NCI-H1092 (cell line): ENCODE measurements around the gene HACE1.
A peak's percentile ranks its signal among the peaks of the same experiment; 100 is the strongest.
"Not testable (repeated sequence)": the region's sequence is repeated elsewhere in the genome, so short reads cannot be mapped to it uniquely, and the experiment has no call there.

ENCODE experiments used
- DNase-seq: peaks from one replicate; lab custom pipeline; 2025; lab: John Stamatoyannopoulos, UW

Gene HACE1

DNA sequence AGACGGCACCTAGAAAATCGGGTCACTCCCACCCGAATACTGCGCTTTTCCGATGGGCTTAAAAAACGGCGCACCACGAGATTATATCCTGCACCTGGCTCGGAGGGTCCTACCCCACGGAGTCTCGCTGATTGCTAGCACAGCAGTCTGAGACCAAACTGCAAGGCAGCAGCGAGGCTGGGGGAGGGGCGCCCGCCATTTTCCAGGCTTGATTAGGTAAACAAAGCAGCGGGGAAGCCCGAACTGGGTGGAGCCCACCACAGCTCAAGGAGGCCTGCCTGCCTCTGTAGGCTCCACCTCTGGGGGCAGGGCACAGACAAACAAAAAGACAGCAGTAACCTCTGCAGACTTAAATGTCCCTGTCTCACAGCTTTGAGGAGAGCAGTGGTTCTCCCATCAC is 122.2 kb downstream of the HACE1 start:
- DNase-seq = not testable (repeated sequence)

DNA sequence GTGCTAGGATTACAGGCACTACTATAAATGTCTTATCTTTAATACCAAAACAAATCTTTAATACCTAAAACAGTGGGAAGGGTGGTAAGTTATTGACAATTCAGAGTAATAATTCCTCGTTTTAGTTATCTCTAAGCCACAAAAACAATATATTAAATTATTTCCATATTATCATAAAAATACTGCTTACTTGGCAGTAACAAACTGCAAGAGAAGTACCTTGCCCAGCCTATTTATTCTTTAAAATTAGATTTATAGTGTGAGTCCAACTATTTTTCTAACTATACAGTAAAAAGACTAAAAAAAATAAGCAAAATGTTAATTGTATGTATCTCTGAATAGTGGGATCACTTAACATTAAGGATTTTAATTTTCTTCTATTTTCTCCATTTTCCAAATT is 123.2 kb downstream of the HACE1 start:
- no peak for DNase-seq

DNA sequence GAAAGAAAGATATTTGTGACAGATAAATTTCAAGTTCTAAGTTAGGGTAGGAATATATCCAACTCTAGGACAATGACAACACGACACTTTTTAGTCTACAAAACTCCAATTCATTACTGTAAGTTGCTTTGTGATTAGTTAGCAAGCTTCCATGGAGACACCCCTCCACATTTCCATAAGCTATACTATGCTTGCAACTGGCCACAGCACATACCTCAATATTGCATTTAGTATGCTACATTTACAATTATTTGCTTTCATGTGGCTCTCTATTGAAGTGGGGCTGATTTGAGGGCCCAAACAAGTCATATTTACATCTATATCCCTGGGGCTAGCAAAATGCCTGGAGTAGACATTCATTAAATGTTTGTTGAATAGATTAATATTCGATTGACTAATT is 129.3 kb downstream of the HACE1 start:
- no peak for DNase-seq

DNA sequence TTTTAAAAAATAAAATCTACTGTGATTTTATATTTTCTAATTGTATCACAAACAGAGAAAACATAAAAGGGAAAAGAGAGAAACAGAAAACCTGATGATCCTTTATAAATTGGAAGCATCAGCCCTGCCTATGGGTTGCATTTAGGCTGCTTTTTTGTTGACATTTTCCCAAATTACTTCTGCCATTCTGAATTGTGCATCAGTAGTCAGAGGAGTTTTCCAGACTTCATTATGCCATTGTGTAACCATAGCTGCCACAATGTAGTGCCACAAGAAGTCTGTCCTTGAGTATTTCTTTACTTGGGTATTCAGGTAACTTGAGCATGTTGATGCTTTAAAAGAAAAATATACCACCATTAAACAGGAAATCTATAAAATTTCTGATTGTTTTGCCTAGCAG is 130.3 kb downstream of the HACE1 start:
- DNase-seq = no peak

DNA sequence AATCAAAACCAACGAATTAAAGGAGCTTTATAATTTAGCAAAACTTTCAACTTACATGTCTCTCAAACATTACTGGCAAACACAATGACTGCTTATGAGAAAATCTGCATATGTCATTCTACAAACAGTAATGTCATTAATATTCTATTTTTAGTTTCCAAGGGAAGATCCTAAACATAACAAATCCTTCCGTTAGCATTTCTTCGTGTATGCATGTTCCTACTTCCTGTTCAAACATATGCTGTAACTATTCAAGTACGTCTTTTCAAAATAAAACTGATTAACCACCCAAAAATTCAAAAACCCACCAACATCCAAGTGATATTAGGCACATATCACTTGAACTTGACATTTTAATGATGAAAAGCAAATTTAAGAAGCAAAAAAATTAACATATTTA is 131.3 kb downstream of the HACE1 start:
- DNase-seq = no peak

DNA sequence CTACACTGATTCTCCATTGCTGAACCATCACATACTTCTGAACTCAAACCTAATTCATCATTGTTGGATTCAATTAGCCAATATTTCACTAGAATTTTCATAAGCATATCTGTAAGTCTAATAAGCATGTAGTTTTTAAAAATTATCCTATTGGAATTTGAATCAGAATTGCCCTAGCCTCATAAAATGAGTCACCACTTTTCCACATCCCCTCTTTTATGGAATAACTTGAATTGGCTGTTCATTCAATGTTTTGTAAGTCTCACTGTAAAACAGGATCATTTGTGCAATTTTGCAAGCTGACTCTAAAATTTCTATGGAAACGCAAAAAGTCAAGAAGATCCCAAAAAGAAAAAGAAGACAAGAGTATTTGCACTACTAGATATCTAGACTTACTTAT is 141.0 kb downstream of the HACE1 start:
- no peak for DNase-seq

DNA sequence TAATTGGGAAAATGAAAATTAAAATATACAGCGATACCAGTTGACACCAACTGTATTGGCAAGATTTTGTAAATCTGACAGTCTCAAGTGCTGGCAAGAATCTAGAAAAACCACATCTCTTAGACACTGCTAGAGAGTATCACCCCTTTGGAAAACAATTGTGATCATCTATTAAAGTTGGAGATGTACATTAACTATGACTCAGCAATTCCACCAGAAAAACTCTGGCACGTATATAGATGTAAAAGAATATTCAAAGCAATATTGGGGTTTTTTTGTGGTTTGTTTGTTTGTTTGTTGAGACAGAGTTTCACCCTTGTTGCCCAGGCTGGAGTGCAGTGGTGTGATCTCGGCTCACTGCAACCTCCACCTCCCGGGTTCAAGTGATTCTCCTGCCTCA is 142.9 kb downstream of the HACE1 start:
- DNase-seq = no peak

DNA sequence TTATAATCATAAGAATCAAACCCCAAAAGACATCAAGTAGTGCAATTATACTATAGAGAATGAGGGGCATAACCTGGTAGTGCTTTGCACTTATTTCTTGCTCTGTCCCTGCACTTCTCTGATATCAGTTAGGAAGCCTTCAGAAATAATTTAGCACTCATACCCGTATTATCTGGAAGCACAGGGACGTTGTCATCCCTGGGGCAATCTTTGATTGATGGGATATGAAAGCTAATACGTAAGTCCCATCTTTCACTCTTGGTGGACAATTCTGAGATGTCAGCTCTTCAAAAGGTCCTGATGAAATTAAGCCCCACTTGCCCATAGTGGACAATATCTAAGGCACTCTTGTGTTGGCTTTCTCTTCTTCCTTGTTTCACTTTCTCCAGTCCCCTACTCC is 144.9 kb downstream of the HACE1 start:
- DNase-seq = no peak

DNA sequence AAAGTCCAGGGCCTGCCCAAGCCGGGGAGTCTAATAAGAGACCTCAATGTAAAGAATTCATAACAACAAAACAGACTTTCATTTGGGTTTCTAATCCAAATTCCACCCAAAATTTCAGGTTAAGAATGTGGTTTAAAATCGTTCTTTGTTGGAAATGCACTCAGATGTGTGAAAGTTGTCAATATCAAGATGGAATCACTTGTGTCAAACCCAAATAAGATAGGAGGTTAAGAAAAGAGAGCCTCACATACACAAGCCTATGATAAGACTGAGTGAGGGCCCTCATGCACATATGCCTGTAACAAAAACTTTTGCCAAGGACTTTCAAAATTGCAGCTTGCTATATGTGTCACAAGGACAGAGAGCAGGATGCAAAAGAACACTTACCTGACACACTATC is 145.7 kb downstream of the HACE1 start:
- no peak for DNase-seq

DNA sequence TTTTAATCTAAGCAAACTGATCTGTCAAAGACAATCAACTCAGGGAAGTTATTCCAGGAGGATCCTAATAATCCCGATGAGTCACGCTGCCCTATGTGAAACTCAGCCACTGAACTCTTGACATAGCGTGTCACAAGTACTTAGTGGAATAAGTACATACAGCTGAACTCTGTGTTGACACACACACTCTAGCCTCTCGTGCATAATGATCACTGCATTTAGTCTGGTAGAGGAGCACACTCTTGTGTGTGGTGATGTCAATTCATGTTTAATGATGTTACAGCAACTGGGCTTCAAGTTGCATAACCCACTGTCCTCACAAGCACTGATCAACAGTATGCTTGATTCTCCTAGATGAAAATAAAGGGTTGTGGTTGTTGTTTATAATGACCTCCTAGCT is 148.3 kb downstream of the HACE1 start:
- peak; percentile 67 for DNase-seq

DNA sequence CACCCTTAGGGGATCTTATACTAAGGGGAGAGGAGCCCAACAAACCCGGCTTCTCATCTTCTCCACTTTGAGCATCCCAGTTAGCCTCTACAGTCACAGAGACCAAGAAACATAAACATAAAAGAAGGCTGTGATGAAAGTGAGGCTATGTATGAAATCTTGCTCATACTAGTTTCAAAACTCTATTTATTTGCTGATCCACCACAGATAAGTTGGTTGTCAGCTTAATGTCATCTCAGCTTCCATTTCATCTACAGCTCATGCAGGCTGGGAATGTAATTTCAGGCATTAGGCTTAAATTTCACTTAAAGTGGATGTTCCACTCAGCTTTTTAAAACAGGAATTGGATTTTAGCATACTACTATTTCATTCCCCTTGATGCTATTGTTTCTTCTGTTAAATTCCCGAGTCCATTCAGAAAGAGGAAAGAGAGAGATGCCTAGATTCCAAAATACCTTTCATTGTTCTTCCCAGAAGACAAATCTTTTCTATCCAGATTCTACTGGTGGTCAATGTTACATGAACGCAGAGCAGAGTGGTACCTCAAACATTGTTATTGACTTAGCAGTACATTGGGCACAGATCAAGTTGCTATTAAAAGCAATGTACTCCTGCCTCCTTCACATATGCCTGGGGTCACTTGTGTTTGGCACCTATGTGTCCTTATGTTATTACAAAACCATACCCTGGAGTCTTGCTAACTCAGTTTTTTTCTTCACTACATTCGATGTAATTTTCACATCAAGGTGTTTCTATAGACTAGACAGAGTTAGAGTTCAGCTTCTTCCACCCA is 149.0 kb downstream of the HACE1 start:
- DNase-seq = peak; percentile 3

DNA sequence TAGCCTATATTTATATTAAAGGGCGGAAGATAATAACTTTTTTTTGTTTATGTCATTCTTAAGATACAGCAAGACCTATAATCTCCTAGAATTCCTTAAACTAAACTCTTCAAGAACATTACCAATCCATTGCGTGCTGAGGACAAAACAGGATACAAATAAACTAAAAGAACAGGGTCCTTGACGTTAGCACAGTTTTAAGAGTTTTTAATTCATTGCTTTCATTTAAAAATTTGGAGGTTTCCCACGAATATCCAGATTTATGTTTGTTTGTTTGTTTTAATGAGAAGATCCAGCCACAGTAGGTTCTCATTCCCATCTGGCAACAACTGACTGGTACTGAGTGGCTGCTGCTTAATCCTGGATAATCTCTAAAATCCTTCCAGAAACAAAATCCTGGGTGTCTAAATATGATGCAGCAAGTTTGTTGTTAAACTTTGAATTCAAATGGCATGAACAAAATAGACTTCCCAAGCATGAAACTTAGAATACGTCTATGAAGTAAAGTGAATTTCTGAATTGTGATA is 153.7 kb downstream of the HACE1 start:
- no peak for DNase-seq

DNA sequence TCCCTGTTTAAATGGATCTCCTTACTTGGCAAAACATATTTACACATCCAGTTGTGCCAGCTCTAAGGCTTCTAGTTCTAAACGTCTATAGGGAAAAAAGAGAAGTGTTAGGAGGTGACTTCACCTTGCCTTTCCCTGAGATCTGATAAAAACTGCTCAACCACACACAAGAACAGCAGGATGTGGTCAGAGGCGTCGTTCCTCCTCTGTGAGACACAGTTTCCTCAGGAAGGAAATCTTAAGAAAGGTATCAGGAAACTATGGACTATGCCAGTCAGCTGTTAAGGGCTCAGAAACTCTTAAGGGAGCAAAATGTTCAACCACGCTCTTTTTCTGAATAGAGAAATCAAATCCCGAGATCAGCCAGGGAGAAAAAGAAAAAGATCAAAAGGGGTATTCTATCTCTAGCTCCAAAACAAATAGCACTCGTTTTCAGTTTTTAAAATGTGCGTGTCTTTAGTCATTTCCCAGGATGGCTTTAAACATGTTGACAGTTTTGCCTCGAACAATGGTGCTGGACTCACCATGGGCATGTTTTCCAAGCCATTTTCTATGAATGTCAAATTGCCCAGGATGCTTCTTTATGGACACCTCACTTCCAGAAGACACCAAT is 154.5 kb downstream of the HACE1 start:
- DNase-seq = no peak

DNA sequence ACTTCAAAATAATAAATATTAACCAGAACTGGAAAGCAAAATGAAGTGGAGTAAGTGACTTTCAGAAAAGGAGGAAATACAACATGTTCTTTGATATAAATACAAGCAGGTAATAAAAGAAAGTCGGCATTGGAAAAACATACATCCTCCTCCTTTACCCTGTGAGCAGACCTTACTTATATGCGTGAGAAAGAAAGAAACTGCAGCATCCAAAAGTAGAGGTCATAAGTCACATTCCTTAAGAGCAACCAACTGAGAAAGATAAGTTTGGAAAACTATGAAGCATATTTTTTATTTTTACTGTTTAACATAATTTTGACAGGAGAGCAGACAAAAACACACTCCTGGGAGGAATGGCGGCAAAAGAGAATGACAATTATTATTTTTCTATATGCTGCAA is 155.5 kb downstream of the HACE1 start:
- no peak for DNase-seq

DNA sequence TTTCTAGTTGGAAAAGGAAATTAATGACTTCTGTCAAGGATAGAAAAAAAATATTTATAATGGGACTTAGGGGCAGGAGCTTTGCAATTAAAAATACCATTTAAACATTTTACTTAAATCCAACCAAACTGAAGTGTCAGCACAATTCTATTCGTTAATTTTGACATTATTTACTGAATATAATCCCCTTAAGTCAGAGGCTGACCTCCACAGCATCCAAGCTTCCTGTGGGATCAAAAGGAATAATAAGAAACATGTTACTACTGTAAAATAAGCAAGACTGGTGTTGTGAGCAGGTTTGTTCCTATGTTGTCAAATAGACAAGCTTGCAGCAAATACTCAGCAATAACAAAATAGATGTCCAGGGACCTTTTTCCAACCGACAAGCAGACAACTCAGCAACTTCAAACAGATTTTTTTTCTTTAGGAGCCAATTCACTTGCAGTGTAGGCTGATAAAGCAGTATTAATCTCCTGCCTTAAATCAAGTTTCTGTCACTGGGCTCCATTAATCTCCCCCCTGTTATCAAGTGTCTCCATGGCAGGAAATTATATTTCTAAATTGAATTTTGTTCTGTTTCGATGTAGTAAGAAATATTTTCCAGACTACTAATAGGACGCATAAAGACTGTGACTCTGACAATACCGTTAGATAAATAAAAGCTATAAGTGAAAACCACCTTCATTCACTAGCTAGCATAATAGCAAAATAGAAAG is 157.4 kb downstream of the HACE1 start:
- no peak for DNase-seq

DNA sequence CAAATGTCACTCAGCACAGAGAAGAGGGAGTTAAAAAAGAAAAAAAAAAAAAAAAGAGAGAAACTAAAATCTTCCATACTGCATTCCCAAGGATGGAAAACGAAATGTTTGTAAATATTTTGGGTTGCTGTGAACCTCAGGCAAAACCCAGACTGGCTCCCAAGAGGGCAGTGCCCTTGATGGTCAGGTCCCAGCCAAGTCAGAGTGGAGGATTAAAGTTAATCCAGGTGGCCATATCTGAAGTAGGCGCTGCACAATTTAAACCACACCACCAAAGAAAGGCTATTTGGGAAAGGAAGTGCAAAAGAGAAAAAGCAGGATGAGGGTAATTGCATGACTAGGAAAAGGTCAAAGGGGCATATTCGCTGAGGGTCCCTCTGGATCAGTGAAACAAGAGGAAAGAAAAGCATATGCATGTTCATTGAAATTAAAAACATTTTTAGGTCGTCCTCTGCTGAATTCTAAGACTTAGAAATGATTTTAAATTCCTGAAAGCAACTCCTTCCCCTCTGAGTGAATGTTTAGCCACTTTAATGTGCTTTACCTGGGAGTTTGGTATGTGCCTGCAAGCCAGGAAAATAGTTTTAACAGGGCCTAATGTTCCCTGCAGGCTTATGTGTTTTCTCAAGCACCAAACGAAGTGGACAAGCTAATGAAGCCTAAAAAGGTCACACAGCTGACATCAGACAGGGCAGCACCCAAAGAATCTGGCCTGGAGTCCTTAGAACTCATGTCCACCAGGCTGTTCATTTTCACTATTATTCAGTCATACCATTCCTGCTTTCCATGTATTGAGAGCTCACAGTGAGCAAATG is 159.1 kb downstream of the HACE1 start:
- DNase-seq = no peak

DNA sequence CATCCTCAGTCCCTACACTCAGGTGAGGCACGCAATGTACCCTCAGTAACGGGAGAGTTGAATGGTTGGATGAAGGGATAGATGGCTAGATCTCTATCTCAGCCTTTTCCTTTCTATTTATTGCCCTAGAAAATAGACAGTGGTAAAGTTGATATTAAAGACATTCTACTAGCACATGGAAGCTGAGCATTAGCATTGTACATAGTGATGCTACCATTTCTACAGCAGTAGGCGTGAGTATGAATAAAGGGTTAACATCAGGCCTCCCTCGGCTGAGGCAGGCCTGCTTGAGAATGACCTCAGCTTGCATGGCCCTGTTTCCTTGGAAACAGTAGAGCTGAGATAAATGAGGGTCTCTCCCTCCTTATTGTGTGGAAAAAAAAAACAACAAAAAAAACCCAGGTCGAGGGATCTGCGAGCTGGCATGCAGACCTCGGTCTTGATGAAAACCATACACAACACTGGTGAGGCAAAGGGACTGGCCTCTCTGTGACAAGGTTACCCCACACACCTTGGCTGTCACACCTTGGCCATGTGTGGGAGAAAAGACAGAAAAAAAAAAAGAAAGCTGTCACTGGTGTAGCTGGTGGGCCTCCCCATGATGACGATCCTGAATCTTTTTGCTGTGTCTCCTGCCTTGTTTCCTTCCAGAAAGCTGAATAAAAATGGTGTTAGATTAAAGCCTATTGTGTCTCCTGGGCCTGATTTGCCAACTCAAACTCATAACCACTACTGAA is 160.0 kb downstream of the HACE1 start:
- no peak for DNase-seq

DNA sequence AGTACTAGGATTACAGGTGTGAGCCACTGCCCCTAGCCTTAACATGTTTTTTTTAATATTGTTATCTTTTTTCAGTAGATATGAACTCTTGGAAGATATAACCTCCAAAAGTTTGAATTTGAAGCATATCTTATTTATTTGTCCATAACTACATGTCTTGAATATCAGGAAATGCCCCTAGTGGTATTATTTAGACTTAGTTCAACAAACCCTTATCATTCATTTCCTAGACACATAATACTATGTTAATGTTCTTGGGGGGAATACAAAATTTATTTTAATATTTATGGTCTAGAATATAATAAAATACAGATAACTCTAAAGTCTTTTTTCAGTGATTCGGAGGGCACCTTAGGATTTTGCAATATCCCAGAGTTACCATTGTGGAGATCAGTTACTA is 160.7 kb downstream of the HACE1 start:
- DNase-seq = no peak

DNA sequence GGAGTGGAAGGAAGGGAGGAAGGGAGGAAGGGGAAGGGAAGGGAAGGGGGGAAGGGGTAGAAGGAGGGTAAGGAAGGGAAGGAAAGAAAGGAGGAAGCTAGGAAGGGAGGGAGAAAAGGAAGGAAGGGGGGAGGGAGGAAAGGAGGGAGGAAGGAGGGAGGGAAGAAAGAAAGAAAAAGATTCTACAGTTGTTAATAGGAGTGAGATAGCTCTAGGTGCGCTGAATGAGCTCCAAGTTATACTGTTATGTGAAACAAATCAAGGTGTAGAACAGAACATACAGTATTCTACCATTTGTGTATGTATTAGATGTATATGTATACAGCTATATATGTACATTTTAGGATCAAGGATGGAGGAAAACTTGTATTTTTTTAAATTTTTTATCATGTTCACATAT is 167.7 kb downstream of the HACE1 start:
- no peak for DNase-seq

DNA sequence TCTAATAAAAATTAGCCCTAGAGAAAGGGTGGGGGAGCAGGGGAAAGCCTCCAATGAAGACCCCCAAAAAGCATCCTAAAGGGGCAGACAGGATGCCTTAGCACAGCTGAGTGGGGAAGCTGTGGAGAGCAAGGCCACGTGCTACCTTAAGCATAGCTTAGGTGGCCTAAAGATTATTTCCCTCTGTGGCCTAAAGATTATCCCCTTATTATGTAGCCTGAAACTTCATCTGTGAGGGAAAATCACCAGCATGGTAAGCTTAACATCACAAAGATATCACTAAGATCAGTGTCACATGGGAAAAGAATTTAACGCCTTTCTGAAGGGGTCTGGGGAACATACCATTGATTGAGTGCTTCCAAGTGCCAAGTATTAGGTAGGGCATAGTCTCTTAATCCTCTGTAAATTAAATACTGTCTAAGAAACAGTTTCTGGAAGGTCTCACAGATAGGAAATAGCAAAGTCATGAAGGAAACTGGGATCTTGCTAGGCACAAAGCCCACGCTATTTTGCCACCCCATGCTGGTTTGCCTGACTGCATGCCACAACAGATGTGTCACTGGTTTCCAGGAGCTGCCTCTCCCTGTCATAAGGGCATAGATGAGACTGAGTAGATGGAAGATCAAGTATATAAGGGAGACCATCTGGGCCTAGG is 170.0 kb downstream of the HACE1 start:
- DNase-seq = no peak
